Smooth muscle cell (in vitro differentiated cells): Measurements from ENCODE around the gene MYBPC1. TPM values are rescaled to one million over a fixed set of nuclear protein-coding genes. Genes with fewer than 3 reads are reported as not detected.

Experiments
- DNase-seq: peaks from one replicate; lab custom pipeline; 2025; ENCODE audit not compliant: unreplicated experiment; lab: John Stamatoyannopoulos, UW
- H2AFZ ChIP-seq: fragments of 200-600 bp; sonication (generic); 2 replicates; pipeline ENCODE4 v1.6.0; 2016; ENCODE audit warnings: antibody characterized with exemption, low read depth, mild to moderate bottlenecking
- H3F3A ChIP-seq: fragments of 200-600 bp; sonication (generic); 2 replicates; pipeline ENCODE4 v1.6.0; 2017; ENCODE audit warnings: antibody characterized with exemption, low read depth
- H3K27ac ChIP-seq: fragments of 200-600 bp; sonication (generic); 2 replicates; pipeline ENCODE4 v1.5.1; 2016; ENCODE audit warnings: low read depth, mild to moderate bottlenecking
- H3K27me3 ChIP-seq: fragments of 200-600 bp; sonication (generic); 2 replicates; pipeline ENCODE4 v1.6.1; 2016; ENCODE audit warnings: low read depth, mild to moderate bottlenecking
- H3K36me3 ChIP-seq: fragments of 200-600 bp; sonication (generic); 2 replicates; pipeline ENCODE4 v1.5.1; 2016; ENCODE audit warnings: low read depth
- H3K4me1 ChIP-seq: fragments of 200-600 bp; sonication (generic); 2 replicates; pipeline ENCODE4 v1.5.1; 2016; ENCODE audit warnings: low read depth
- H3K4me2 ChIP-seq: fragments of 200-600 bp; sonication (generic); 2 replicates; pipeline ENCODE4 v1.6.0; 2016; ENCODE audit warnings: mild to moderate bottlenecking
- H3K4me3 ChIP-seq: fragments of 200-600 bp; sonication (generic); 2 replicates; pipeline ENCODE4 v1.5.1; 2016; ENCODE audit warnings: mild to moderate bottlenecking
- H3K79me2 ChIP-seq: fragments of 200-600 bp; sonication (generic); 2 replicates; pipeline ENCODE4 v1.6.0; 2016; ENCODE audit warnings: low read depth, mild to moderate bottlenecking
- H3K9ac ChIP-seq: fragments of 200-600 bp; sonication (generic); 2 replicates; pipeline ENCODE4 v1.6.0; 2016; ENCODE audit warnings: low read depth
- H3K9me3 ChIP-seq: fragments of 200-600 bp; sonication (generic); replicated peaks from 2 replicates; pipeline ENCODE4 v1.5.1; 2016; ENCODE audit warnings: low read depth
- H4K20me1 ChIP-seq: fragments of 200-600 bp; sonication (generic); 2 replicates; pipeline ENCODE4 v1.6.0; 2016; ENCODE audit warnings: low read depth
- CTCF ChIP-seq: fragments of 200-600 bp; sonication (generic); IDR thresholded peaks from 2 replicates; pipeline ENCODE4 v1.5.1; 2017; ENCODE audit warnings: borderline replicate concordance, mild to moderate bottlenecking, antibody characterized with exemption; ENCODE audit not compliant: insufficient read depth, poor library complexity, severe bottlenecking
- WGBS: methylation state at CpG from one replicate; pipeline ENCODE4 v1.1.7; 2016; ENCODE audit warnings: low lambda C conversion rate; 5-methylcytosine and 5-hydroxymethylcytosine counted together
- polyA plus RNA-seq: library from polyadenylated mRNA; unstranded; fragments of >200 nt; fragmentation: Nextera tagmentation; extraction: Ambion mirVana; gene quantifications from 2 replicates; pipeline ENCODE4 v1.2.1, GENCODE V29; 2016
- total RNA-seq: library from RNA; depleted of rRNA; stranded (reverse); fragments of >200 nt; gene quantifications from 2 replicates; pipeline ENCODE4 v1.2.3, GENCODE V29; 2014

Gene MYBPC1
- total and polyA plus RNA-seq, 2 experiments from 2014 or later = not detected

DNA sequence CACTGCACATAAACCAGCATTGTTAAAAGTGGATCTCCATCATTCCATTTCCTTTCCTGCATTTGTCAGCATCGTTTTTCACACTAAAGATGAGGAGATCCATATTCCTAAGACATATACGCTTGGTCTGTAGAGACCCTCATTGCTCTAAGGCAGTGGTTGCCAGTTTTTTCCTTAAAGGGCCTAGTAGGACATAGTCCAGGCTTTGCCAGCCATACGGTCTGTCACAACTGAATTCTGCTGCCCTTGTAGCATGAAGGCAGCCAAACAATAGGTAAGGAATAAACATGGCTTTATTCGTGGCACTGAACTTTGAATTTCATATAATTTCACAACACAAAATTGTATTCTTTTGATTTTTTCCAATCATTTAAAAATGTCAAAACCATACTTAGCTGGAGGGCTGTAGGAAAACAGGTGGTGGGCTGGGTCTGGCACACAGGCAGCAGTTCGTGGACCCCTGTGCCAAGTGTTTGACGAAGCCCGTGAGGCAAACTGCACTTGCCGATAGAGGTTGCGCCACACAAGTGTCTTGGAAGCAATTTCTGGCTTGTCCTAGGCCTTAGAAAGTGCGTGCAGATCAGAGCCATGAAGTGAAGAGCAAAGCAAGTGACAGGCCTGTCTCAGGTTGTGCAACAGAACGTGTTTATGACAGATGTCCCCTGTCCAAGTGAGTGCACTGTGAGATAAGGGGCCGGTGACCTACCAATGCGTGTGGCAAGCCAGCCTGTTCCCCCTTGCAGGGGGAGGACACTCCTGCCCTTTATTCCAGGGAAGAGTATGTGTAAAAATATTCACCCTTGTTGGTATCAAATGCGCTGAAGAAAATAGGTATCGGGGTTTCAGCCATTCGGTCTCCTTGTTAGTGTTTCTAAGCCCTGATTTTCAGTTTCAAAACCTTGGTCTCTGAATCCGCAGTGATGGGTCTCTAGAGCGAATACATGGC is 101.8 kb downstream of the MYBPC1 start:
- peaks cover 21% of the 10 kb centered on the region for H4K20me1 ChIP-seq
- H3K27me3 ChIP-seq = no peaks in the 10 kb centered on the region
- DNase-seq = no peak
- no peak for TF ChIP-seq CTCF
- no peaks in the 10 kb centered on the region for H3F3A ChIP-seq
- H3K9me3 ChIP-seq = no peaks in the 10 kb centered on the region
- WGBS = 52% methylated on average over 18 of the region's 18 CpGs
- peak overlapping the region; percentile 99 for H3K4me2 ChIP-seq
- H3K4me3 ChIP-seq = peak overlapping the region; percentile 96
- no peaks in the 10 kb centered on the region for H3K4me1 ChIP-seq
- H3K79me2 ChIP-seq = peaks cover 8% of the 10 kb centered on the region
- H3K9ac ChIP-seq = peak overlapping the region; percentile 12
- H3K36me3 ChIP-seq = no peaks in the 10 kb centered on the region
- no peak overlapping the region for H3K27ac ChIP-seq
- peak overlapping the region; percentile 96 for H2AFZ ChIP-seq

- Histone ChIP-seq H2AFZ (peak within 1 kb of the TSS; percentile 97), H3K4me2 (peak within 1 kb of the TSS; percentile 99), H3K27ac (no peak within 1 kb of the TSS), H3K4me1 (no peaks in the 10 kb centered on the region), H3K36me3 (no peaks in the 10 kb centered on the region), H3K79me2 (peaks cover 8% of the 10 kb centered on the region), H3K27me3 (no peaks in the 10 kb centered on the region), H4K20me1 (peaks cover 29% of the 10 kb centered on the region), H3F3A (no peaks in the 10 kb centered on the region), H3K9ac (peak within 1 kb of the TSS; percentile 36), H3K9me3 (no peaks in the 10 kb centered on the region), H3K4me3 (peak within 1 kb of the TSS; percentile 96)
- no peak for TF ChIP-seq CTCF
- DNase-seq = peak; percentile 44
- under 1% methylated on average over 53 of the region's 80 CpGs for WGBS
Observed at GRCh38 chr12:101697197-101697929, 102.6 kb downstream of the MYBPC1 start, which contains the start of gene CHPT1. CHPT1 (plus strand) TSS chr12:101697640; CDS start chr12:101697862, 222 bp downstream.

GRCh38 chr12:101697930-101698799 is 103.4 kb downstream of the MYBPC1 start:
- peak overlapping the region; percentile 99 for H3K4me2 ChIP-seq
- H3K36me3 ChIP-seq = no peaks in the 10 kb centered on the region
- H3K9ac ChIP-seq = peak overlapping the region; percentile 36
- peaks cover 30% of the 10 kb centered on the region for H4K20me1 ChIP-seq
- 3% methylated on average over 51 of the region's 67 CpGs for whole genome bisulfite sequencing
- peak; percentile 44 for DNase-seq
- peak overlapping the region; percentile 96 for H3K4me3 ChIP-seq
- no peak for TF ChIP-seq CTCF
- peaks cover 8% of the 10 kb centered on the region for H3K79me2 ChIP-seq
- H3K9me3 ChIP-seq = no peaks in the 10 kb centered on the region
- H2AFZ ChIP-seq = peak overlapping the region; percentile 97
- no peaks in the 10 kb centered on the region for H3K4me1 ChIP-seq
- H3K27ac ChIP-seq = no peak overlapping the region
- H3F3A ChIP-seq = no peaks in the 10 kb centered on the region
- H3K27me3 ChIP-seq = no peaks in the 10 kb centered on the region
